ENCODE measurements around the gene GNB4. TPM values are rescaled to one million over a fixed set of nuclear protein-coding genes. Genes with fewer than 3 reads are reported as not detected.

GNB4 gene
- total RNA-seq, 2 donors from 2014 or later = 6.3 to 11.9 TPM

- H3K27me3 ChIP-seq (replicated peaks; ENCODE audit: insufficient read depth) = no peaks in the 10 kb centered on the region
- TF ChIP-seq CTCF (IDR thresholded peaks at IDR 0.05) = no peak
- no peaks in the 10 kb centered on the region for H3K4me1 ChIP-seq (replicated peaks)
- no peak for DNase-seq (ENCODE audit: low spot score)
- 91% methylated on average over 1 of the region's 1 CpG for WGBS
- intact Hi-C loops (cut with DNase I) = no loop called here
- peaks cover 0 to 2% of the 10 kb centered on the region in 2 donors for H3K36me3 ChIP-seq
- H3K9me3 ChIP-seq = no peaks in the 10 kb centered on the region
- no peak overlapping the region for H3K4me3 ChIP-seq
- no peak overlapping the region for H3K27ac ChIP-seq
These were observed 74.8 kb downstream of the GNB4 start for GRCh38 chr3:179376474-179376873.

GRCh38 chr3:179375091-179375999 is 75.9 kb downstream of the GNB4 start:
- no peak overlapping the region for H3K27ac ChIP-seq
- H3K4me3 ChIP-seq = no peak overlapping the region
- no peaks in the 10 kb centered on the region for H3K36me3 ChIP-seq
- TF ChIP-seq POLR2AphosphoS5 (IDR thresholded peaks at IDR 0.05) (no peak), POLR2A (IDR thresholded peaks at IDR 0.05) (no peak), CTCF (IDR thresholded peaks at IDR 0.05) (no peak)
- no peaks in the 10 kb centered on the region for H3K4me1 ChIP-seq (replicated peaks)
- WGBS = 89% methylated on average over 12 of the region's 12 CpGs
- no peaks in the 10 kb centered on the region for H3K27me3 ChIP-seq (replicated peaks; ENCODE audit: insufficient read depth)
- intact Hi-C loops (cut with DNase I) = no loop called here
- DNase-seq (ENCODE audit: low spot score) = no peak
- no peaks in the 10 kb centered on the region for H3K9me3 ChIP-seq

GRCh38 chr3:179373938-179374337 is 77.3 kb downstream of the GNB4 start:
- Histone ChIP-seq H3K9me3 (no peaks in the 10 kb centered on the region), H3K36me3 (no peaks in the 10 kb centered on the region), H3K4me3 (no peak overlapping the region), H3K27me3 (replicated peaks; ENCODE audit: insufficient read depth) (no peaks in the 10 kb centered on the region), H3K27ac (no peak overlapping the region), H3K4me1 (replicated peaks) (no peaks in the 10 kb centered on the region)
- intact Hi-C loops (cut with DNase I) = no loop called here
- TF ChIP-seq CTCF (IDR thresholded peaks at IDR 0.05) = no peak
- TF ChIP-seq POLR2A (IDR thresholded peaks at IDR 0.05) = no peak
- no peak for TF ChIP-seq POLR2AphosphoS5 (IDR thresholded peaks at IDR 0.05)
- whole genome bisulfite sequencing = 95% methylated on average over 6 of the region's 6 CpGs
- DNase-seq (ENCODE audit: low spot score) = no peak

- Histone ChIP-seq H3K4me1 (replicated peaks) (peaks cover 2% of the 10 kb centered on the region), H3K9me3 (no peaks in the 10 kb centered on the region), H3K27me3 (replicated peaks; ENCODE audit: insufficient read depth) (no peaks in the 10 kb centered on the region), H3K36me3 (no peaks in the 10 kb centered on the region), H3K27ac (no peak overlapping the region), H3K4me3 (no peak overlapping the region)
- TF ChIP-seq POLR2AphosphoS5 (IDR thresholded peaks at IDR 0.05) = no peak
- TF ChIP-seq CTCF (IDR thresholded peaks at IDR 0.05) = no peak
- TF ChIP-seq POLR2A (IDR thresholded peaks at IDR 0.05) = no peak
- no peak for DNase-seq (ENCODE audit: low spot score)
- intact Hi-C loops (cut with DNase I) = no loop called here
- 91% methylated on average over 1 of the region's 1 CpG for WGBS
These were observed 81.6 kb downstream of the GNB4 start for GRCh38 chr3:179369621-179370020.

GRCh38 chr3:179363332-179363731 is 87.9 kb downstream of the GNB4 start:
- intact Hi-C loops (cut with DNase I) = no loop called here
- H3K27ac ChIP-seq = no peak overlapping the region
- no peak for DNase-seq (ENCODE audit: low spot score)
- H3K36me3 ChIP-seq = peaks cover 0 to 3% of the 10 kb centered on the region in 2 donors
- 97% methylated on average over 5 of the region's 5 CpGs for WGBS
- H3K27me3 ChIP-seq (replicated peaks; ENCODE audit: insufficient read depth) = no peaks in the 10 kb centered on the region
- no peaks in the 10 kb centered on the region for H3K9me3 ChIP-seq
- TF ChIP-seq POLR2A (IDR thresholded peaks at IDR 0.05) = no peak
- TF ChIP-seq POLR2AphosphoS5 (IDR thresholded peaks at IDR 0.05) = no peak
- no peak for TF ChIP-seq CTCF (IDR thresholded peaks at IDR 0.05)
- no peak overlapping the region for H3K4me3 ChIP-seq
- H3K4me1 ChIP-seq (replicated peaks) = peaks cover 6% of the 10 kb centered on the region
